GM12878 (cell line): Measurements from ENCODE around the gene CADM2. TPM values are rescaled to one million over a fixed set of nuclear protein-coding genes. Genes with fewer than 3 reads are reported as not detected.

Experiments
- ATAC-seq: fragments of 200-7000 bp; cut with Tn5 transposase; 3 replicates; pipeline ENCODE4 v1.9.1; 2020; ENCODE audit warnings: mild to moderate bottlenecking, moderate library complexity
- BruUV-seq: library from RNA; stranded (reverse); fragments of 400-500 nt; replicated peaks from 2 replicates; lab custom pipeline; 2021; lab: Mats Ljungman, UMichigan
- CTCF ChIA-PET: fragments of 300-600 bp; sonication (Branson Sonifier 250); formaldehyde crosslinking; extraction: SDS; loops from one replicate; lab custom pipeline; 2021; ENCODE audit warnings: inconsistent platforms; lab: Yijun Ruan, JAX
- POLR2A ChIA-PET: fragments of 350-600 bp; formaldehyde crosslinking; extraction: SDS; loops from one replicate; lab custom pipeline; 2021; ENCODE audit warnings: inconsistent platforms; lab: Charles Lee
- RAD21 ChIA-PET: fragments of 300-600 bp; sonication (Branson Sonifier 250); formaldehyde crosslinking; loops from one replicate; lab custom pipeline; 2023; ENCODE audit warnings: antibody characterized with exemption; ENCODE audit not compliant: unreplicated experiment; lab: Charles Lee
- SMC1A ChIA-PET: fragments of 300-600 bp; sonication (Branson Sonifier 250); formaldehyde crosslinking; loops from one replicate; lab custom pipeline; 2023; ENCODE audit not compliant: unreplicated experiment, uncharacterized antibody; lab: Charles Lee
- DNase-seq: peaks from one replicate; pipeline ENCODE4 v3.0.0-alpha.2; 2011; ENCODE audit warnings: low read depth, low spot score
- FAIRE-seq: peaks from 3 replicates; lab custom pipeline; 2011; peaks lifted over from hg19 to GRCh38; lab: Jason Lieb, UNC
- H2AFZ ChIP-seq: 2 replicates; pipeline ENCODE4 v1.6.0; 2011; ENCODE audit warnings: low read depth, low read length, control low read depth; ENCODE audit not compliant: control insufficient read depth
- H3K27ac ChIP-seq: 2 replicates; pipeline ENCODE4 v1.5.1; 2011; ENCODE audit warnings: control low read depth; ENCODE audit not compliant: control insufficient read depth, insufficient read depth
- H3K27me3 ChIP-seq, 2 experiments: replicated peaks in 1 of 2; 2 replicates each; pipeline versions ENCODE4 v1.6.0 to v1.6.1; 2011; ENCODE audit warnings: low read length in 1 of 2; ENCODE audit not compliant: control insufficient read depth in 2 of 2, insufficient read depth in 2 of 2
- H3K36me3 ChIP-seq, 2 experiments: 2 replicates each; pipeline ENCODE4 v1.5.1; 2011; ENCODE audit warnings: low read length in 1 of 2; ENCODE audit not compliant: control insufficient read depth in 2 of 2, insufficient read depth in 2 of 2
- H3K4me1 ChIP-seq: 2 replicates; pipeline ENCODE4 v1.6.1; 2011; ENCODE audit warnings: mild to moderate bottlenecking, low read length, moderate library complexity, mixed read lengths; ENCODE audit not compliant: control insufficient read depth, insufficient read depth
- H3K4me2 ChIP-seq: 2 replicates; pipeline ENCODE4 v1.6.0; 2011; ENCODE audit warnings: control low read depth; ENCODE audit not compliant: control insufficient read depth, insufficient read depth
- H3K4me3 ChIP-seq: fragments of 200-600 bp; sonication (generic); 2 replicates; pipeline ENCODE4 v1.5.1; 2016
- H3K79me2 ChIP-seq: 2 replicates; pipeline ENCODE4 v1.6.0; 2011; ENCODE audit warnings: low read length; ENCODE audit not compliant: control insufficient read depth, insufficient read depth
- H3K9ac ChIP-seq: 2 replicates; pipeline ENCODE4 v1.8.0; 2011; ENCODE audit warnings: low read length, control low read depth, mixed read lengths; ENCODE audit not compliant: control insufficient read depth, insufficient read depth
- H3K9me3 ChIP-seq: replicated peaks from 3 replicates; pipeline ENCODE4 v1.5.1; 2011; ENCODE audit warnings: mild to moderate bottlenecking, low read length; ENCODE audit not compliant: control insufficient read depth, insufficient read depth
- H4K20me1 ChIP-seq: 2 replicates; pipeline ENCODE4 v1.6.0; 2011; ENCODE audit not compliant: control insufficient read depth, insufficient read depth
- ASH2L ChIP-seq: fragments of 300-600, 200-600 bp; sonication (generic); IDR thresholded peaks from 2 replicates; pipeline ENCODE4 v1.6.1; 2017; ENCODE audit warnings: low read depth, mild to moderate bottlenecking, borderline replicate concordance
- CTCF ChIP-seq, 3 experiments: IDR thresholded peaks in 2 of 3; conservative IDR thresholded peaks in 1 of 3; 2 replicates each; pipeline ENCODE4 v1.5.1; 2011; ENCODE audit warnings: low read depth in 3 of 3, low read length in 3 of 3, mild to moderate bottlenecking in 3 of 3, control low read depth in 2 of 3, moderate library complexity in 2 of 3, inconsistent platforms in 1 of 3, mixed read lengths in 1 of 3; ENCODE audit not compliant: control insufficient read depth in 2 of 3, insufficient read depth in 1 of 3; ENCODE audit errors: extremely low read depth in 1 of 3
- FOS ChIP-seq: IDR thresholded peaks from 3 replicates; pipeline ENCODE4 v1.6.1; 2011; ENCODE audit warnings: borderline replicate concordance; ENCODE audit not compliant: insufficient read length; ENCODE audit errors: extremely low read depth
- MEF2A ChIP-seq: IDR thresholded peaks from 2 replicates; pipeline ENCODE4 v1.6.1; 2011; ENCODE audit warnings: low read depth, mild to moderate bottlenecking, low read length, moderate library complexity; ENCODE audit not compliant: insufficient read depth
- MEF2B ChIP-seq: fragments of 450-650 bp; IDR thresholded peaks from 2 replicates; pipeline ENCODE4 v1.6.1; 2018; ENCODE audit warnings: mild to moderate bottlenecking, moderate library complexity; ENCODE audit not compliant: partially characterized antibody, poor library complexity, severe bottlenecking
- NR2C1 ChIP-seq: fragments of 450-650 bp; IDR thresholded peaks from 2 replicates; pipeline ENCODE4 v1.6.1; 2017; ENCODE audit warnings: antibody characterized with exemption, mild to moderate bottlenecking, moderate library complexity
- NR2C2 ChIP-seq: IDR thresholded peaks from 2 replicates; pipeline ENCODE4 v1.6.1; 2011; ENCODE audit warnings: borderline replicate concordance, low read depth; ENCODE audit not compliant: control insufficient read depth, insufficient read length
- RELB ChIP-seq: fragments of 450-650 bp; IDR thresholded peaks from 2 replicates; pipeline ENCODE4 v1.6.1; 2017; ENCODE audit warnings: low read depth, mild to moderate bottlenecking, moderate library complexity
- SKIL ChIP-seq: fragments of 450-650 bp; IDR thresholded peaks from 2 replicates; pipeline ENCODE4 v1.6.1; 2017; ENCODE audit warnings: mild to moderate bottlenecking, low read depth, inconsistent platforms; ENCODE audit not compliant: poor library complexity, severe bottlenecking
- SMC3 ChIP-seq: IDR thresholded peaks from 2 replicates; pipeline ENCODE4 v1.6.1; 2011; ENCODE audit warnings: low read length, improper control_type of control experiment, borderline replicate concordance
- SPI1 ChIP-seq: IDR thresholded peaks from 2 replicates; pipeline ENCODE4 v1.6.1; 2011; ENCODE audit warnings: low read depth, mild to moderate bottlenecking, low read length, moderate library complexity, borderline replicate concordance; ENCODE audit not compliant: insufficient read depth
- ZBTB4 ChIP-seq: fragments of 450-650 bp; formaldehyde crosslinking; IDR thresholded peaks from 2 replicates; pipeline ENCODE4 v1.4.0; 2022; ENCODE audit warnings: mild to moderate bottlenecking, moderate library complexity
- ZNF384 ChIP-seq: IDR thresholded peaks from 2 replicates; pipeline ENCODE4 v1.6.1; 2012; ENCODE audit warnings: low read depth, mild to moderate bottlenecking, low read length, improper control_type of control experiment, borderline replicate concordance
- WGBS: methylation state at CpG from one replicate; pipeline ENCODE4 v1.1.6; 2016; ENCODE audit warnings: low lambda C conversion rate; ENCODE audit not compliant: insufficient replicate concordance, insufficient coverage; ENCODE audit errors: missing lambda C conversion rate; 5-methylcytosine and 5-hydroxymethylcytosine counted together
- in situ Hi-C: fragments of 300-500 bp; cut with MboI; formaldehyde crosslinking; loops from 9 replicates; pipeline ENCODE4 v1.14.3; 2018; ENCODE audit warnings: mixed read lengths
- intact Hi-C: fragments of 100-400 bp; cut with micrococcal nuclease; formaldehyde crosslinking; loops from one replicate; pipeline ENCODE4 v1.14.2; 2022; ENCODE audit not compliant: unreplicated experiment
- polyA plus RNA-seq, 11 experiments: library from polyadenylated mRNA; depleted of rRNA in 4 of 11; unstranded in 6 of 11; stranded (reverse) in 5 of 11; fragments of >200 nt; fragmentation: Nextera tagmentation in 4 of 11; fragmentation: Illumina TruSeq in 1 of 11; extraction: Ambion mirVana in 4 of 11; extraction: Trizol in 1 of 11; gene quantifications; 1 replicate in 1 of 11; 2 replicates in 10 of 11; pipeline versions ENCODE4 v1.2.1 to v1.2.3, GENCODE V29; 2011 to 2016; ENCODE audit warnings: inconsistent platforms in 2 of 11, missing spikeins in 2 of 11, low read depth in 1 of 11
- total RNA-seq, 4 experiments: library from RNA; depleted of rRNA in 3 of 4; stranded (reverse); fragments of >200 nt in 3 of 4; fragmentation: Illumina TruSeq in 1 of 4; extraction: Trizol in 1 of 4; gene quantifications; 2 replicates each; pipeline versions ENCODE4 v1.2.1 to v1.2.3, GENCODE V29; 2013 to 2021

CADM2 gene
- total and polyA plus RNA-seq, 10 of the 15 experiments (the other 5 are each of a cell fraction or from before 2014, with no cell fraction given), result 0.13 TPM; not detected in 9

- H3K79me2 ChIP-seq, result no peaks in the 10 kb centered on the region
- no peaks in the 10 kb centered on the region for H3K4me1 ChIP-seq
- DNase-seq (no peak), ATAC-seq (no peak), FAIRE-seq (no peak)
- WGBS, result 62% methylated on average over 7 of the region's 7 CpGs
- H2AFZ ChIP-seq, result no peak overlapping the region
- POLR2A ChIA-PET, result no interaction called here
- intact Hi-C loops (no loop called here), in situ Hi-C loops (no loop called here)
- no peak overlapping the region for H3K27ac ChIP-seq
- H3K4me2 ChIP-seq, result no peak overlapping the region
- no TSS peak for BruUV-seq
- H3K4me3 ChIP-seq, result no peak overlapping the region
- RAD21 ChIA-PET, result interaction anchor here (1.0 to 1.1 kb wide), 2 partner anchors 10 to 14 kb away, joined by 3 read pairs; no protein-coding TSS in a partner anchor
- H3K9me3 ChIP-seq, result no peaks in the 10 kb centered on the region
- H3K27me3 ChIP-seq, result no peaks in the 10 kb centered on the region
- no peaks in the 10 kb centered on the region for H4K20me1 ChIP-seq
- SMC1A ChIA-PET, result interaction anchor here (1.1 kb wide), 1 partner anchor 10 kb away, joined by 4 read pairs; no protein-coding TSS in a partner anchor
- CTCF ChIA-PET, result interaction anchor here (1.3 kb wide), 2 partner anchors 8 to 15 kb away, joined by 3 to 6 read pairs; no protein-coding TSS in a partner anchor
- H3K36me3 ChIP-seq, result no peaks in the 10 kb centered on the region
- H3K9ac ChIP-seq, result no peak overlapping the region
- TF ChIP-seq RELB (no peak), SKIL (no peak), CTCF (IDR thresholded peaks at IDR 0.05 in 2 of 3, conservative IDR thresholded peaks at IDR 0.05 in 1 of 3; ENCODE audit: control insufficient read depth in 2 of 3, extremely low read depth in 1 of 3, insufficient read depth in 1 of 3, low read depth in 3 of 3, low read length in 3 of 3) (no peak), NR2C2 (no peak), MEF2A (no peak), SMC3 (no peak), SPI1 (no peak), ZBTB4 (CRISPR knock-in tag) (no peak), ASH2L (no peak), FOS (no peak), NR2C1 (no peak), ZNF384 (no peak), MEF2B (no peak)
Measured at GRCh38 chr3:85560088-85560785, 601.4 kb downstream of the CADM2 start.
